PC-3 (cell line): ENCODE data around the gene IL1RAPL1. TPM values are rescaled to one million over a fixed set of nuclear protein-coding genes. Genes with fewer than 3 reads are reported as not detected.
A peak's percentile ranks its signal among the peaks of the same experiment; 100 is the strongest.

Experiments used
- ATAC-seq: fragments of 200-7000 bp; cut with Tn5 transposase; 2 replicates; pipeline ENCODE4 v1.9.1; 2020; ENCODE audit warnings: mild to moderate bottlenecking, moderate library complexity
- BruUV-seq: library from RNA; stranded (reverse); fragments of 400-500 nt; replicated peaks from 2 replicates; lab custom pipeline; 2021; lab: Mats Ljungman, UMichigan
- CTCF ChIA-PET: fragments of 300-600 bp; sonication (Branson Sonifier 250); formaldehyde crosslinking; loops from one replicate; lab custom pipeline; 2022; ENCODE audit warnings: antibody characterized with exemption; lab: Charles Lee
- POLR2A ChIA-PET: fragments of 300-600 bp; sonication (Branson Sonifier 250); formaldehyde crosslinking; loops from one replicate; lab custom pipeline; 2022; ENCODE audit warnings: antibody characterized with exemption; ENCODE audit not compliant: unreplicated experiment; lab: Charles Lee
- DNase-seq: peaks from one replicate; pipeline ENCODE4 v3.0.0-alpha.2; 2015
- H2AFZ ChIP-seq: fragments of 300-600 bp; sonication (generic); 2 replicates; pipeline ENCODE4 v1.6.0; 2016; ENCODE audit warnings: antibody characterized with exemption, low read length
- H3F3A ChIP-seq: fragments of 300-600 bp; sonication (generic); one replicate; pipeline ENCODE4 v1.6.0; 2017; ENCODE audit warnings: antibody characterized with exemption, low read length, control low read depth, mild to moderate bottlenecking; ENCODE audit not compliant: unreplicated experiment
- H3K27ac ChIP-seq: fragments of 300-600 bp; sonication (generic); 2 replicates; pipeline ENCODE4 v1.5.1; 2016; ENCODE audit warnings: mild to moderate bottlenecking, low read length
- H3K27me3 ChIP-seq: fragments of 300-600 bp; sonication (generic); 2 replicates; pipeline ENCODE4 v1.6.1; 2016; ENCODE audit warnings: low read length, mixed read lengths
- H3K36me3 ChIP-seq: fragments of 300-600 bp; sonication (generic); 2 replicates; pipeline ENCODE4 v1.6.1; 2016; ENCODE audit warnings: low read depth, mixed run types, low read length, mixed read lengths
- H3K4me1 ChIP-seq: fragments of 300-600 bp; sonication (generic); 2 replicates; pipeline ENCODE4 v1.5.1; 2016; ENCODE audit warnings: low read length; ENCODE audit not compliant: insufficient read depth
- H3K4me2 ChIP-seq: fragments of 300-600 bp; sonication (generic); 2 replicates; pipeline ENCODE4 v1.6.0; 2016; ENCODE audit warnings: low read length
- H3K4me3 ChIP-seq: fragments of 300-600 bp; sonication (generic); 2 replicates; pipeline ENCODE4 v1.5.1; 2016; ENCODE audit warnings: mild to moderate bottlenecking, low read length, mixed read lengths
- H3K79me2 ChIP-seq: fragments of 300-600 bp; sonication (generic); 2 replicates; pipeline ENCODE4 v1.6.1; 2017; ENCODE audit warnings: low read length, mixed read lengths
- H3K9ac ChIP-seq: fragments of 300-600 bp; sonication (generic); 2 replicates; pipeline ENCODE4 v1.6.0; 2016; ENCODE audit warnings: mild to moderate bottlenecking, low read length
- H3K9me2 ChIP-seq: fragments of 300-600 bp; sonication (generic); replicated peaks from 2 replicates; pipeline ENCODE4 v1.6.1; 2016; ENCODE audit warnings: mixed run types, low read length, mixed read lengths
- H3K9me3 ChIP-seq: fragments of 300-600 bp; sonication (generic); 2 replicates; pipeline ENCODE4 v1.6.1; 2016; ENCODE audit warnings: low read length, mixed read lengths
- H4K20me1 ChIP-seq: fragments of 300-600 bp; sonication (generic); 2 replicates; pipeline ENCODE4 v1.6.1; 2016; ENCODE audit warnings: low read length, mixed read lengths
- EZH2 ChIP-seq: fragments of 300-600 bp; sonication (generic); IDR thresholded peaks from one replicate; pipeline ENCODE4 v1.6.1; 2017; ENCODE audit warnings: antibody characterized with exemption, mild to moderate bottlenecking, low read length; ENCODE audit not compliant: unreplicated experiment
- EZH2phosphoT487 ChIP-seq: fragments of 300-600 bp; sonication (generic); IDR thresholded peaks from 2 replicates; pipeline ENCODE4 v1.6.1; 2018; ENCODE audit warnings: mild to moderate bottlenecking, antibody characterized with exemption, low read length, borderline replicate concordance
- intact Hi-C: fragments of 100-400 bp; cut with micrococcal nuclease; formaldehyde crosslinking; loops from 2 replicates; pipeline ENCODE4 v1.9.0; 2023
- total RNA-seq: library from RNA; depleted of rRNA; stranded (reverse); fragments of >200 nt; gene quantifications from 2 replicates; pipeline ENCODE4 v1.2.3, GENCODE V29; 2014
- TF ChIP-seq, protein P1 (sequence below): fragments of 300-600 bp; sonication (generic); conservative IDR thresholded peaks from 2 replicates; pipeline ENCODE4 v1.5.1; 2017; ENCODE audit warnings: antibody characterized with exemption, low read depth, mild to moderate bottlenecking, low read length

Gene IL1RAPL1
- total RNA-seq, 1 experiment from 2014 or later, result 0.44 TPM

DNA sequence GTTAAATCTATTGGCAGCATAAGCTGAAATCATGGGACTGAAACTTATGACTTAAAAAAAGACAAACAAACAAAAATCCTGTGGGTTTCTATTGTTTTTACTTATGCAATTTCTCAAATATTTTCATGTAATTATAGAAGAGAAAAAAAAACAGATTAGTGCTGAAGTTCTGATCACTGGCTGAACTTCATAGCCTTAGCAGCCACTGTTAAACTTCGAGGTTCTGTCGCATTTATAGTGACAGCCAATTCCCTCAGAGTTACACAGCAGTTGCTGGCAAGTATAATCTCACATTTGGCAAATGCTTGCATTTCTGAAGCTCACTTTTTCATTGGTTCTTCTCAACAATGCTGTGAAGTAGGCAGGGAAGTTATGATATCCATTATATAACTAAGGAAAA, 879.2 kb downstream of the IL1RAPL1 start:
- H3K9me3 ChIP-seq, result no peaks in the 10 kb centered on the region
- CTCF ChIA-PET, result no interaction called here
- intact Hi-C loops, result no loop called here
- ATAC-seq (no peak), DNase-seq (no peak)
- no peaks in the 10 kb centered on the region for H3K9me2 ChIP-seq
- H3K4me1 ChIP-seq, result no peaks in the 10 kb centered on the region
- H3K9ac ChIP-seq, result no peak overlapping the region
- no peak overlapping the region for H3K4me3 ChIP-seq
- H3K4me2 ChIP-seq, result no peak overlapping the region
- no peaks in the 10 kb centered on the region for H3F3A ChIP-seq
- no peaks in the 10 kb centered on the region for H4K20me1 ChIP-seq
- no peak overlapping the region for H2AFZ ChIP-seq
- TF ChIP-seq, protein P1, sequence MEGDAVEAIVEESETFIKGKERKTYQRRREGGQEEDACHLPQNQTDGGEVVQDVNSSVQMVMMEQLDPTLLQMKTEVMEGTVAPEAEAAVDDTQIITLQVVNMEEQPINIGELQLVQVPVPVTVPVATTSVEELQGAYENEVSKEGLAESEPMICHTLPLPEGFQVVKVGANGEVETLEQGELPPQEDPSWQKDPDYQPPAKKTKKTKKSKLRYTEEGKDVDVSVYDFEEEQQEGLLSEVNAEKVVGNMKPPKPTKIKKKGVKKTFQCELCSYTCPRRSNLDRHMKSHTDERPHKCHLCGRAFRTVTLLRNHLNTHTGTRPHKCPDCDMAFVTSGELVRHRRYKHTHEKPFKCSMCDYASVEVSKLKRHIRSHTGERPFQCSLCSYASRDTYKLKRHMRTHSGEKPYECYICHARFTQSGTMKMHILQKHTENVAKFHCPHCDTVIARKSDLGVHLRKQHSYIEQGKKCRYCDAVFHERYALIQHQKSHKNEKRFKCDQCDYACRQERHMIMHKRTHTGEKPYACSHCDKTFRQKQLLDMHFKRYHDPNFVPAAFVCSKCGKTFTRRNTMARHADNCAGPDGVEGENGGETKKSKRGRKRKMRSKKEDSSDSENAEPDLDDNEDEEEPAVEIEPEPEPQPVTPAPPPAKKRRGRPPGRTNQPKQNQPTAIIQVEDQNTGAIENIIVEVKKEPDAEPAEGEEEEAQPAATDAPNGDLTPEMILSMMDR, result no peak
- BruUV-seq, result no TSS peak
- no peaks in the 10 kb centered on the region for H3K27me3 ChIP-seq
- no peaks in the 10 kb centered on the region for H3K79me2 ChIP-seq
- POLR2A ChIA-PET, result no interaction called here
- H3K36me3 ChIP-seq, result no peaks in the 10 kb centered on the region
- no peak overlapping the region for H3K27ac ChIP-seq

DNA sequence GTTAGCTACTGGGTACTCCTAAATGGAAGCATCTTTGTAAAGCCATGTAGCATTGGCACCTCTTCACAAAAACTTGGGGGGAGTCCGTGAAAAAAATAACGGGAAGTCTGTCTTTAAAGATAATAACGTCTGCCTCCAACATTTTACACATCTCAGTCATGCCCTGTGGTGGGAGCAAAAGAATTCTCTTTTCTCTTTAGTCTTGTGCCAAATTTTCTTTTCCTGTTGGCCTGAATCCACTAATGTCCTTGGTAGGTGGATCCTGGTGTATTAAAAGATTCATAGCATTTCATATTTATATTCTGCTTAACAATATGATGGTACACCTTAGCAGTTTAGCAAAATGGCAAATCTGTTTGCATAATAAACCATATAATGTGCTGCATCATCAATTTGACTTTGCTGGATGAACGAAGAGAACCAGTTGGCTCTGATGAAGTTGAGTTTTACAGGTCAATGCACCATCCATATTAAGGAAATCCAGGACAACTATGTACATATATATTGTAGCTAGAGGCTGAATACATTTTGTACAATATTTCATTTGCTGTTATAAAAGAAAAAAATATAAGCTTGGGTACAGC, 881.8 kb downstream of the IL1RAPL1 start:
- no peak for TF ChIP-seq EZH2phosphoT487
- TF ChIP-seq EZH2, result no peak
- TF ChIP-seq, protein P1, result no peak
- no peaks in the 10 kb centered on the region for H3F3A ChIP-seq
- no peaks in the 10 kb centered on the region for H3K27me3 ChIP-seq
- no peaks in the 10 kb centered on the region for H4K20me1 ChIP-seq
- no peaks in the 10 kb centered on the region for H3K79me2 ChIP-seq
- no TSS peak for BruUV-seq
- no peak overlapping the region for H3K4me2 ChIP-seq
- intact Hi-C loops, result no loop called here
- ATAC-seq, result no peak
- H3K4me3 ChIP-seq, result no peak overlapping the region
- no peaks in the 10 kb centered on the region for H3K4me1 ChIP-seq
- ChIA-PET POLR2A (no interaction called here), CTCF (no interaction called here)
- H3K9me2 ChIP-seq, result no peaks in the 10 kb centered on the region
- no peak overlapping the region for H3K9ac ChIP-seq
- H2AFZ ChIP-seq, result no peak overlapping the region
- H3K9me3 ChIP-seq, result no peaks in the 10 kb centered on the region
- no peak for DNase-seq
- no peak overlapping the region for H3K27ac ChIP-seq
- no peaks in the 10 kb centered on the region for H3K36me3 ChIP-seq

DNA sequence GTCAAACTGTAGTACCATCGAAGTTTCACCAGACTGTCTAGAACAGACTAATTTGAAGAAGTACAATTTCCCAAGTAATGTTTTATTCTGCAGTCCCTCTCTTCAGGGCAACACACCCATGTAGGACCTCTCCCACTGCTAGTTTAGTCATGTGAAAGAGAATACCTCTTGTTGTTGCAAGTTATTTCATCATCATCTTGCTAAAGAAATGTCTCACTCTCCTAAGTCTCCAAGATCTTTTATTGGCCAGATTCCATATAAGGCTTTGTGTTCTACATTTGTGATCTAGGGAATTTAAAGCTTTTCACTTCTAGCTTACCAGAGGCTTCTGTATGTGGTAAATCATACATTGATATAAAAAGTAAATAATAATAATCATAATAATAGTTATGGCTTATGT, 882.8 kb downstream of the IL1RAPL1 start:
- DNase-seq, result no peak

More for the DNA sequence above, 882.8 kb downstream of the IL1RAPL1 start:
- Histone ChIP-seq H3K27ac (no peak overlapping the region), H3K4me1 (no peaks in the 10 kb centered on the region), H3K79me2 (no peaks in the 10 kb centered on the region), H2AFZ (no peak overlapping the region), H3K4me2 (no peak overlapping the region), H4K20me1 (no peaks in the 10 kb centered on the region), H3F3A (no peaks in the 10 kb centered on the region), H3K9me2 (no peaks in the 10 kb centered on the region), H3K27me3 (no peaks in the 10 kb centered on the region), H3K9me3 (no peaks in the 10 kb centered on the region), H3K4me3 (no peak overlapping the region), H3K36me3 (no peaks in the 10 kb centered on the region), H3K9ac (no peak overlapping the region)
- intact Hi-C loops, result no loop called here
- ATAC-seq, result peak; percentile 13; the same call in 1 of the 2 replicates
- CTCF ChIA-PET, result no interaction called here
- POLR2A ChIA-PET, result no interaction called here
- no TSS peak for BruUV-seq
- TF ChIP-seq, protein P1, result no peak
- TF ChIP-seq EZH2 (no peak), EZH2phosphoT487 (no peak)
